ENCODE results near the gene SORCS2. TPM values are rescaled to one million over a fixed set of nuclear protein-coding genes. Genes with fewer than 3 reads are reported as not detected.

Gene SORCS2
- total RNA-seq, 1 donor from 2014 or later, result 5.2 TPM

- no peaks in the 10 kb centered on the region for H3K79me2 ChIP-seq (ENCODE audit: low read depth)
- no peaks in the 10 kb centered on the region for H3K4me1 ChIP-seq
- H3K36me3 ChIP-seq, result no peaks in the 10 kb centered on the region
- Mint-ChIP-seq H3K4me1 (peaks cover 9% of the 10 kb centered on the region), H3K36me3 (no peaks in the 10 kb centered on the region), H3K9me3 (no peaks in the 10 kb centered on the region), H3K27ac (no peak overlapping the region), H3K27me3 (ENCODE audit: insufficient read depth, low read depth) (peaks cover 4% of the 10 kb centered on the region), H3K4me3 (no peak overlapping the region)
- DNase-seq (ENCODE audit: low spot score), result no peak
- no peaks in the 10 kb centered on the region for H3F3A ChIP-seq (ENCODE audit: low read depth)
- H3K9me3 ChIP-seq (ENCODE audit: low read depth), result no peaks in the 10 kb centered on the region
- no peak overlapping the region for H2AFZ ChIP-seq (replicated peaks)
- H3K4me2 ChIP-seq, result no peak overlapping the region
- no peaks in the 10 kb centered on the region for H3K27me3 ChIP-seq
- no peak for TF ChIP-seq CTCF (IDR thresholded peaks at IDR 0.05)
- TF ChIP-seq EZH2phosphoT487 (IDR thresholded peaks at IDR 0.05), result no peak
- no peak for TF ChIP-seq EZH2 (IDR thresholded peaks at IDR 0.05)
- no peak overlapping the region for H3K4me3 ChIP-seq
- no peak overlapping the region for H3K27ac ChIP-seq
- H4K20me1 ChIP-seq (ENCODE audit: low read depth), result no peaks in the 10 kb centered on the region
- no peak overlapping the region for H3K9ac ChIP-seq
Observed at GRCh38 chr4:7540654-7541413, 348.5 kb downstream of the SORCS2 start.

- Mint-ChIP-seq H3K27me3 (ENCODE audit: insufficient read depth, low read depth) (peaks cover 4% of the 10 kb centered on the region), H3K4me3 (no peak overlapping the region), H3K36me3 (no peaks in the 10 kb centered on the region), H3K9me3 (no peaks in the 10 kb centered on the region), H3K27ac (no peak overlapping the region), H3K4me1 (peaks cover 9% of the 10 kb centered on the region)
- H3K27me3 ChIP-seq, result no peaks in the 10 kb centered on the region
- no peak for DNase-seq (ENCODE audit: low spot score)
- H4K20me1 ChIP-seq (ENCODE audit: low read depth), result no peaks in the 10 kb centered on the region
- no peak overlapping the region for H3K4me2 ChIP-seq
- TF ChIP-seq EZH2 (IDR thresholded peaks at IDR 0.05), result no peak
- TF ChIP-seq EZH2phosphoT487 (IDR thresholded peaks at IDR 0.05), result no peak
- TF ChIP-seq CTCF (IDR thresholded peaks at IDR 0.05), result no peak
- no peaks in the 10 kb centered on the region for H3K36me3 ChIP-seq
- H3K9me3 ChIP-seq (ENCODE audit: low read depth), result no peaks in the 10 kb centered on the region
- H3K9ac ChIP-seq, result no peak overlapping the region
- H2AFZ ChIP-seq (replicated peaks), result no peak overlapping the region
- H3K4me3 ChIP-seq, result no peak overlapping the region
- no peaks in the 10 kb centered on the region for H3K79me2 ChIP-seq (ENCODE audit: low read depth)
- no peak overlapping the region for H3K27ac ChIP-seq
- no peaks in the 10 kb centered on the region for H3F3A ChIP-seq (ENCODE audit: low read depth)
- H3K4me1 ChIP-seq, result no peaks in the 10 kb centered on the region
Observed at GRCh38 chr4:7541414-7541810, 349.1 kb downstream of the SORCS2 start.

GRCh38 chr4:7542781-7543180 lies 350.4 kb downstream of the SORCS2 start:
- no peak overlapping the region for H2AFZ ChIP-seq (replicated peaks)
- H4K20me1 ChIP-seq (ENCODE audit: low read depth), result no peaks in the 10 kb centered on the region
- Mint-ChIP-seq H3K27me3 (ENCODE audit: insufficient read depth, low read depth) (peaks cover 9% of the 10 kb centered on the region), H3K4me1 (peaks cover 11% of the 10 kb centered on the region), H3K9me3 (no peaks in the 10 kb centered on the region), H3K36me3 (no peaks in the 10 kb centered on the region), H3K27ac (no peak overlapping the region), H3K4me3 (no peak overlapping the region)
- H3K4me2 ChIP-seq, result no peak overlapping the region
- H3K4me1 ChIP-seq, result no peaks in the 10 kb centered on the region
- H3K36me3 ChIP-seq, result no peaks in the 10 kb centered on the region
- no peak overlapping the region for H3K4me3 ChIP-seq
- no peak overlapping the region for H3K9ac ChIP-seq
- H3F3A ChIP-seq (ENCODE audit: low read depth), result no peaks in the 10 kb centered on the region
- no peaks in the 10 kb centered on the region for H3K79me2 ChIP-seq (ENCODE audit: low read depth)
- H3K27ac ChIP-seq, result no peak overlapping the region
- TF ChIP-seq EZH2phosphoT487 (IDR thresholded peaks at IDR 0.05), result no peak
- TF ChIP-seq EZH2 (IDR thresholded peaks at IDR 0.05), result no peak
- no peak for TF ChIP-seq CTCF (IDR thresholded peaks at IDR 0.05)
- no peaks in the 10 kb centered on the region for H3K27me3 ChIP-seq
- H3K9me3 ChIP-seq (ENCODE audit: low read depth), result no peaks in the 10 kb centered on the region
- DNase-seq (ENCODE audit: low spot score), result no peak

All from neural progenitor cell (in vitro differentiated cells).